ENCODE measurements around the gene LRRC7. TPM values are rescaled to one million over a fixed set of nuclear protein-coding genes. Genes with fewer than 3 reads are reported as not detected.
"Not testable (repeated sequence)": the region's sequence is repeated elsewhere in the genome, so short reads cannot be mapped to it uniquely, and the experiment has no call there.

LRRC7 gene
- total RNA-seq, 2 donors from 2014 or later: 0.91 TPM; not detected in 1

DNA sequence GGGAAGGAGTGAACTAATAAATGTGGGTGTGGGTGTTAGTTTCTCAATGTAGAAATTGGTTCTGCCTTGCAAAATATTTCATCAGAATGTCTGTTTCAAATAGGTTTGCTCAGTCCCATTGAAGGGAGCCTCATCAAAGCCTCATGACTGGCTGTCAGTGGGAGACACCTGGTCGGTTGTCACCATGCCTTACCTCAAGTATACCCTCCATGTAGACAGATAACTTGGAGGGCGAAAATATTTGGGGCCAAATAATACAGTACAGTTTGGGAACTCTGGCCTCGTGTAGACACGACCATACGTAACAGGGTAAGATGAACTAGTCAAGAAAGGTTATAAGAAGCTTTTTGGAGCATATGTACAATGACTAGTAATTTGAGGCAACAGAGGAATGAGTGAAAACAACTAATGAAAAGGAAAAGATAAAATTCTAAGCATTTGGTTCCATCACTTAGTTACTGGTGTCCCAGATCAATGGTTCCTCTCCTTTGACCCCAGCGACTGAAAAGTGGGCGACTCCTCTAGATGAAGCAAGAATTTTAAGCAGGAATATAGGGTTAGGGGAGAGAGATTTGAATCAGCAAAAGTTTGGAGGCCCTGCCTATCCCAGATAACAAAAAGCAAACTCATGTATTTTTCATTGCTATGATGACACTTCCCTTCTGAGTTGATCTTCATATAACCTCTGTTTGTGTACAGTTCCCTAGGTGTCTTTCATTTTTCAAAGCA, 473.8 kb downstream of the LRRC7 start:
- no peak for ATAC-seq
- H3K9me3 Mint-ChIP-seq: no peaks in the 10 kb centered on the region
- H3K36me3 Mint-ChIP-seq: no peaks in the 10 kb centered on the region
- H3K27ac Mint-ChIP-seq: no peak overlapping the region
- no peak for DNase-seq (ENCODE audit: low spot score in 2 of 2)

DNA sequence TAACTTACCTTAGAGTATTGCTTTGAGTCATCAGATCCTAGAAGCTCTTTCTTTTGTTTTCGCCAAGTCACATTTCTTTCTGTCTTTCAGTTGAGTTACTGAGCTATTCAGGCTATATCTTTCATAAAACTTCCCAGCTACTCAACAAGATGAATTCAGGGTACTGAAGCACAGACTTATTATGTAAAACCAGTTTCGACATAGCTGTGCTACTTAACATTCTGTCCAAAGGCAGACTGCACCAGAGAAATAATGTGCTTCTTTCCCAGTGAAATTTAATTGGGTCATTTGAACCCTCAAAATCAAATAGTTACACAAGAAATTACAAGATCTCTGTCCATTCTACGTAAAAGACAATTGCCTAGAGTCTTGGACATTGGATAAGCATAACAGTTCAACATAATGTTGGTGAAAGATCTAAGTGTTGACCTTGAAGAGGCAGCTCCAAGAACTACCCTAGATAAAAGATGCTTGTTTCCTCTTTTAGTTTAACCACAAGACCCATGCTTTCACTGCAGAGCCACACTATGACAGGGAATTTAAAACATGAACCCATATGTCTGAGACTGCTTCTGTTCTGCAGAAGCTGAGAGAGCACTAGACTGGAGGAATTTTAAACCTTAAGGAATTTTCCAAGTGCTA, 474.5 kb downstream of the LRRC7 start:
- DNase-seq (ENCODE audit: low spot score in 2 of 2): no peak
- ATAC-seq: no peak
- no peaks in the 10 kb centered on the region for H3K36me3 Mint-ChIP-seq
- no peaks in the 10 kb centered on the region for H3K9me3 Mint-ChIP-seq
- no peak overlapping the region for H3K27ac Mint-ChIP-seq

GRCh38 chr1:70043804-70044203, 476.1 kb downstream of the LRRC7 start:
- Mint-ChIP-seq H3K9me3 (no peaks in the 10 kb centered on the region), H3K36me3 (no peaks in the 10 kb centered on the region), H3K27ac (no peak overlapping the region)
- DNase-seq (ENCODE audit: low spot score in 2 of 2) (no peak), ATAC-seq (no peak)

GRCh38 chr1:70044832-70045231, 477.1 kb downstream of the LRRC7 start:
- H3K9me3 Mint-ChIP-seq: no peaks in the 10 kb centered on the region
- H3K27ac Mint-ChIP-seq: no peak overlapping the region
- ATAC-seq (no peak), DNase-seq (ENCODE audit: low spot score in 2 of 2) (no peak)
- H3K36me3 Mint-ChIP-seq: no peaks in the 10 kb centered on the region

- ATAC-seq; H3K36me3 Mint-ChIP-seq; DNase-seq (ENCODE audit: low spot score in 2 of 2); H3K27ac Mint-ChIP-seq; H3K9me3 Mint-ChIP-seq: not testable (repeated sequence)
These were observed 477.9 kb downstream of the LRRC7 start for GRCh38 chr1:70045581-70045980.

DNA sequence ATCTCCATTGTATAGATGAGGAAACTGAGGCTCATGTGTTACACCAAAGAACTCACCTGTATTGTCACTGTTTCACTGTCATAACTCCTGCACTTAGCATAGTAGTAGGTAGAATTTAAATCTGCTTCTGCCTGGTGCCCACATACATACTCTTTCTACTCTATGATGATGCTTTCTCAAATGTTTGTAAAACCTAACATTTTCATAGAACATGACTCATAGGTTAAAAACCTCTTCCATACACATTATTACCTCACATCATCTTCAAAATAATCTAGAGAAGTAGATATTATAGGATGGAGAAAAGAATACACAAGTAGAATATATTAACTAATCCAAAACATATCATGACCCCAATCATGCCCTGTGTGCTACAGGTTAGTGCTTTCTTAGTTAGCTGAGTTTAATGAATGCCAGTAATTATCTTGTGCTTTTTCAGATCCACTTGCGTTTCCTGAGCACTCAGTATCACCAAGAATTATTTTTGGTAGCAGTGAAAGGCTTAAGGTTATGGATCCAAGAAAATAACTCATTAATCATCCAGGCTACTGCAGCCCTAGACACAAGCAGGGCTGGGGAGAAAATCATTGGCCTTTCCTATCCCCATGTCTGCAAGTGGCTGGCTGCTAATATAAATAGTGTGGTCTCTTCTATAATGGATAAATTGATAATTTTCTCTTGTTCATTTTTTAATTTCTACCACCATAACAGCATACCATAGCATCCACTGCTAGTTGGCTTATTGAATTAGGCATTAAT, 480.8 kb downstream of the LRRC7 start:
- no peaks in the 10 kb centered on the region for H3K36me3 Mint-ChIP-seq
- no peaks in the 10 kb centered on the region for H3K9me3 Mint-ChIP-seq
- DNase-seq (ENCODE audit: low spot score in 2 of 2): no peak
- ATAC-seq: no peak
- H3K27ac Mint-ChIP-seq: no peak overlapping the region

GRCh38 chr1:70051926-70052325, 484.2 kb downstream of the LRRC7 start:
- H3K36me3 Mint-ChIP-seq: no peaks in the 10 kb centered on the region
- no peak for ATAC-seq
- no peak for DNase-seq (ENCODE audit: low spot score in 2 of 2)
- H3K9me3 Mint-ChIP-seq: no peaks in the 10 kb centered on the region
- no peak overlapping the region for H3K27ac Mint-ChIP-seq

- no peak for DNase-seq (ENCODE audit: low spot score in 2 of 2)
- ATAC-seq: no peak
These were observed 489.8 kb downstream of the LRRC7 start for GRCh38 chr1:70057500-70057899.

GRCh38 chr1:70061231-70061630, 493.5 kb downstream of the LRRC7 start:
- H3K9me3 Mint-ChIP-seq: no peaks in the 10 kb centered on the region
- DNase-seq (ENCODE audit: low spot score in 2 of 2) (no peak), ATAC-seq (no peak)
- H3K36me3 Mint-ChIP-seq: no peaks in the 10 kb centered on the region
- H3K27ac Mint-ChIP-seq: no peak overlapping the region

More at GRCh38 chr1:70057500-70057899, 489.8 kb downstream of the LRRC7 start:
- Mint-ChIP-seq H3K27ac (no peak overlapping the region), H3K36me3 (no peaks in the 10 kb centered on the region), H3K9me3 (no peaks in the 10 kb centered on the region)

GRCh38 chr1:70063861-70064260, 496.1 kb downstream of the LRRC7 start:
- Mint-ChIP-seq H3K9me3 (peaks cover 0 to 8% of the 10 kb centered on the region in 2 donors), H3K36me3 (no peaks in the 10 kb centered on the region), H3K27ac (no peak overlapping the region)
- ATAC-seq (no peak), DNase-seq (ENCODE audit: low spot score in 2 of 2) (no peak)

DNA sequence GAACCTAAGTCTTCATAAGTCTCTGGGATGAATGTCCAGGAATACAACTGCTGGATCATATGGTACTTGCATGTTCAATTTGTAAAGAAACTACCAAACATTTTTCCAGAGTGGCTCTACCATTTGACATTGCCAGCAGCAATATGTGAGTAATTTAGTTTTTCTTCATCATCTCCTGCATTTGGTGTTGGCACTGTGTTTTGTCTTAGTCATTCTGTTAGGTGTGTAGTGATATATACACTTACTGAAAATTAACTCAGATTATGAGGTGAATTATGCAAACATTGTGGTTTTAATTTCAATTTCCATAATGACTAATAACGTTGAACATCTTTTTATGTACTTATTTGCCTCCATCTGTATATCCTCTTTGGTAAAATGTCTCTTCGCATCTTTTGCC, 499.0 kb downstream of the LRRC7 start:
- ATAC-seq: peak in 1 of 2 donors; percentile 97
- DNase-seq (ENCODE audit: low spot score in 2 of 2): no peak
- Mint-ChIP-seq H3K9me3 (peaks cover 0 to 8% of the 10 kb centered on the region in 2 donors), H3K27ac (no peak overlapping the region), H3K36me3 (no peaks in the 10 kb centered on the region)

DNA sequence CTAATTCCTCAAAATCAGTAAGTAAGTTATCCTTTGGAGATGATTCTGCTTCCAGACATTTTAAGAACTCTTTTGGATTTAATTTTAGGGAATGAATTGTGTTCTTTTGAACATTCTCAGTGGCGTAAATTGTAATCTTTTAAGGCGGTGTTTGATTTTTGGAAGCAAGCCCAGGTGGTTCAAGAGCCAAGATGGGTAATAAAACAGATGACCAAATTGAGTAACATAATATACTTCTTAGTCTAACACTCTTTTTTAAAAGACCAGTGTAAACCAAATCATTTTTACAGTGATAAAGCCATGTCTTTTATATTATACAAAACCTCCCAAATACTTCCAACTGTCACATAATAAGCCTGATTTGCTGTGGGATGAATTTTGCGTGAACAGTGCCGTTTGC, 503.9 kb downstream of the LRRC7 start:
- Mint-ChIP-seq H3K36me3 (no peaks in the 10 kb centered on the region), H3K27ac (no peak overlapping the region), H3K9me3 (peaks cover 0 to 8% of the 10 kb centered on the region in 2 donors)
- DNase-seq (ENCODE audit: low spot score in 2 of 2) (no peak), ATAC-seq (no peak)

DNA sequence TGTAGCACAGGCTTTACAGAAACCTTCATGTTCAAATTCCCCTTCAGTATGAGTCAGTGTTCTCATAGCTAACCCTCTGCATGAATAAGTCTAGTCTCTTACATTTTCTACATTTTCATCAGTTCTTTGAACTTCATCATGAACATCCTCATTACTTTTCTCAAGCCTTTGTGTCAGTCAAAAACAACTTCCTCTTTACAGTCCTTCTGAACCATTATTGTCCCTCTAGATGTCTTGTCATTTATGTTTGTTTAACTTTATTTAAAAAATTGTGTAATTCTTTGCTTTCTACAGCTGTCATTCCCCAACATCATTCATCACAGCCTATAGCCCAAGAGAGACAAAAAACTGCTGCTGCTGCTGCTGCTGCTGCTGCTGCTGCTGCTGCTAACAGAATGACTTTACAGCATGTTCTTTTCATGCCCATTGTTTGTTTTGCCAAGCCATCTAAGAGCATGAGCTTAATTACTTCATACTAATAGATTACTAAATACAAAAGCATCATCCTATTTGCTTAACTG, 504.6 kb downstream of the LRRC7 start:
- DNase-seq (ENCODE audit: low spot score in 2 of 2) (no peak), ATAC-seq (peak in 1 of 2 donors; percentile 96)
- peaks cover 0 to 4% of the 10 kb centered on the region in 2 donors for H3K9me3 Mint-ChIP-seq
- no peak overlapping the region for H3K27ac Mint-ChIP-seq
- H3K36me3 Mint-ChIP-seq: no peaks in the 10 kb centered on the region

- ATAC-seq (no peak), DNase-seq (ENCODE audit: low spot score in 2 of 2) (no peak)
- H3K9me3 Mint-ChIP-seq: no peaks in the 10 kb centered on the region
- H3K36me3 Mint-ChIP-seq: no peaks in the 10 kb centered on the region
- H3K27ac Mint-ChIP-seq: no peak overlapping the region
These were observed 508.0 kb downstream of the LRRC7 start for GRCh38 chr1:70075761-70076160.

DNA sequence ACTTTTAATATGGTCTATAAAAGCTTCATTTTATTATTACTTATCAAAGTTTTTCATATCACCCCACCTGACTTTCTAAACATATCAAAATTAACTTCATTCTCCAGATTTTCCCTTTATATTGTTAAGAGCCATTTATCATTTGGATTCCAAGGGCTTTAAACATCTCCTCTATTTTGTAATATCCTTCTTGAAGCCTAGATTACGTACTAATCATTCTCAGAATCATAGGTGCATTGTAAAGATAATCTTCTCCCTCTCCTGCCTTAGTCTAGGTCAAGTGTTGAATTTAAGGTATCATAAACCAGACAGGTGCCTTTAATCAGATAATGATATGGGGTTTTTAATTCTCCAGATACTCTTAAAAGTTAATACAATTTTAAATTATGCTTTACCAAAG, 509.3 kb downstream of the LRRC7 start:
- Mint-ChIP-seq H3K9me3 (no peaks in the 10 kb centered on the region), H3K27ac (no peak overlapping the region), H3K36me3 (no peaks in the 10 kb centered on the region)
- ATAC-seq (no peak), DNase-seq (ENCODE audit: low spot score in 2 of 2) (no peak)

DNA sequence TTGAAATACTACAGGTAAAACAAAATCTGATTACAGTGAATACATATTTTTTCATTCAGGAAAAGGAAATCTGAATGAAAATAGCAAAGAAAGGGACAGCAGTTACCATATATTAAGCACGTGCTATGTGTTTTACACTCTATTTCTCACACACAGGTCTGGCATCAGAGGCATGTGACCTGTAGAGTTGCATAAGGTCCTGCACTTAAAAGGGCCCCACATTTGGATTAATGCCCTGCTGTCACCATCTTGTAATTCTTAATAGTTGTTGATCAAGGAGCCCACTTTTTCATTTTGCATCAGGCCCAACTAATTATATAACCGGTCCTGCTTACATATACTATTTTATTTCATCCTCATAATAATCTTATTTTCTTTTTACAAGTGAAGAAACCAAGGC, 511.8 kb downstream of the LRRC7 start:
- DNase-seq (ENCODE audit: low spot score in 2 of 2) (no peak), ATAC-seq (no peak)
- Mint-ChIP-seq H3K9me3 (peaks cover 9 to 11% of the 10 kb centered on the region in 2 donors), H3K36me3 (no peaks in the 10 kb centered on the region), H3K27ac (no peak overlapping the region)

DNA sequence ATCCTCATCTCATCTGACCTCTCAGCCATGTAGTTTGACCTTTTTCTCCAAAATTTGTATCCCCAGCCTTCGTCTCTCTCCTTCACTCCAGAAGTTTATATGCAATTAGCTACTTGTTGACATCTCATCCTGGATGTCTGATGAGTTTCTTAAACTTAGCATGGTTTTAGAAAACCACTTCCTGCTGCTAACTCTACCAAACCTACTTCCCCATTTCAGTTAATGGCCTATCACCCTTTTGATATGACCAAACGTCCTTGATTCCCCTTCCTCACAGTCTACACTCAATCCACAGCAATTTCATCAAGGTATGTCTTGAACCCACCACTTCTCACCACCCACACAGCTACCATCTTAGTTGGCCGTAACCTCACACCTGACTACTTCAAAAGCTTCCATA, 515.8 kb downstream of the LRRC7 start:
- DNase-seq (ENCODE audit: low spot score in 2 of 2): no peak
- Mint-ChIP-seq H3K9me3 (peaks cover 9 to 11% of the 10 kb centered on the region in 2 donors), H3K27ac (no peak overlapping the region), H3K36me3 (no peaks in the 10 kb centered on the region)
- no peak for ATAC-seq

Measured in activated naive CD4-positive, alpha-beta T cell treated with anti-CD3 and anti-CD28 coated beads, Interleukin-2, amount 50 U/mL, for 72 hours (primary cell).